Measurements from ENCODE around the gene MYOCOS. TPM values are rescaled to one million over a fixed set of nuclear protein-coding genes. Genes with fewer than 3 reads are reported as not detected.
A peak's percentile ranks its signal among the peaks of the same experiment; 100 is the strongest.

The MYOCOS gene
- total RNA-seq, 1 experiment from 2014 or later: not detected

- TF ChIP-seq CTCF (conservative IDR thresholded peaks at IDR 0.05; ENCODE audit: low read depth, low read length): no peak
- no peak for TF ChIP-seq EZH2phosphoT487 (IDR thresholded peaks at IDR 0.05; ENCODE audit: borderline replicate concordance, low read length)
- no peak for TF ChIP-seq EZH2 (IDR thresholded peaks at IDR 0.05; ENCODE audit: low read length, unreplicated experiment)
- peak; percentile 23; the same call in 1 of the 2 replicates for ATAC-seq
- H3K4me1 ChIP-seq (ENCODE audit: insufficient read depth, low read length): no peaks in the 10 kb centered on the region
- H2AFZ ChIP-seq (ENCODE audit: low read length): no peak overlapping the region
- no peaks in the 10 kb centered on the region for H3K79me2 ChIP-seq (ENCODE audit: low read length)
- POLR2A ChIA-PET (ENCODE audit: unreplicated experiment): no interaction called here
- no peak overlapping the region for H3K4me2 ChIP-seq (ENCODE audit: low read length)
- no peak overlapping the region for H3K9ac ChIP-seq (ENCODE audit: low read length)
- H3K9me3 ChIP-seq (ENCODE audit: low read length): no peaks in the 10 kb centered on the region
- H3K9me2 ChIP-seq (replicated peaks; ENCODE audit: low read length): no peaks in the 10 kb centered on the region
- no peak overlapping the region for H3K4me3 ChIP-seq (ENCODE audit: low read length)
- DNase-seq: no peak
- H3K36me3 ChIP-seq (ENCODE audit: low read depth, low read length): peaks cover 83% of the 10 kb centered on the region
- no peaks in the 10 kb centered on the region for H4K20me1 ChIP-seq (ENCODE audit: low read length)
- CTCF ChIA-PET: no interaction called here
- no peaks in the 10 kb centered on the region for H3F3A ChIP-seq (ENCODE audit: low read length, unreplicated experiment)
- no peaks in the 10 kb centered on the region for H3K27me3 ChIP-seq (ENCODE audit: low read length)
- intact Hi-C loops (cut with micrococcal nuclease): no loop called here
- no TSS peak for BruUV-seq (replicated peaks)
- H3K27ac ChIP-seq (ENCODE audit: low read length): no peak overlapping the region
Observed at GRCh38 chr1:171590022-171590421, 32.0 kb upstream of the MYOCOS start.

DNA sequence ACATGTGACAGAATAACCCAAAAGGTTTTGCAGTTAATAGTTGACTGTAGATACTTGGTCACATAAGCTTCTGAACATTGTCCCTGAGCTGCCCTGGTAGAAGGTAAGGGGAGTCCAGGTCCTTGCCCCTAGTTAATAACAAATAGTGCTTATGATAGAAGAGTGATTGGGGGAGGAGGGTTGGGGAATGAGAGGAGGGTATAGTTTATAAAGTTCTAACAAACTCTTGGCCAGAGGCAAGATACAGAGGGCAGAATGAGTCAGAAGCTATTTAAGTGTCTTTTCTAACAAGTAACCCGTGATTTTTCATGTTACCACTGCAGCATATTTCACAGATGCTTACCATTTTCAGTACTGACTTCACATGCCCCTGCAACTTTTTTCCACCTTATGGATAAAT, 26.7 kb upstream of the MYOCOS start:
- H3K27ac ChIP-seq (ENCODE audit: low read length): no peak overlapping the region
- H3F3A ChIP-seq (ENCODE audit: low read length, unreplicated experiment): peaks cover 7% of the 10 kb centered on the region
- BruUV-seq (replicated peaks): no TSS peak
- no peaks in the 10 kb centered on the region for H3K4me1 ChIP-seq (ENCODE audit: insufficient read depth, low read length)
- no peaks in the 10 kb centered on the region for H4K20me1 ChIP-seq (ENCODE audit: low read length)
- H3K4me3 ChIP-seq (ENCODE audit: low read length): no peak overlapping the region
- intact Hi-C loops (cut with micrococcal nuclease): no loop called here
- H3K36me3 ChIP-seq (ENCODE audit: low read depth, low read length): peaks cover 45% of the 10 kb centered on the region
- H3K9me3 ChIP-seq (ENCODE audit: low read length): no peaks in the 10 kb centered on the region
- ChIA-PET CTCF (no interaction called here), POLR2A (ENCODE audit: unreplicated experiment) (no interaction called here)
- H2AFZ ChIP-seq (ENCODE audit: low read length): no peak overlapping the region
- DNase-seq: no peak
- ATAC-seq: peak; percentile 28
- H3K4me2 ChIP-seq (ENCODE audit: low read length): no peak overlapping the region
- TF ChIP-seq EZH2 (IDR thresholded peaks at IDR 0.05; ENCODE audit: low read length, unreplicated experiment) (no peak), CTCF (conservative IDR thresholded peaks at IDR 0.05; ENCODE audit: low read depth, low read length) (no peak), EZH2phosphoT487 (IDR thresholded peaks at IDR 0.05; ENCODE audit: borderline replicate concordance, low read length) (no peak)
- H3K9ac ChIP-seq (ENCODE audit: low read length): no peak overlapping the region
- no peaks in the 10 kb centered on the region for H3K9me2 ChIP-seq (replicated peaks; ENCODE audit: low read length)
- no peaks in the 10 kb centered on the region for H3K79me2 ChIP-seq (ENCODE audit: low read length)
- no peaks in the 10 kb centered on the region for H3K27me3 ChIP-seq (ENCODE audit: low read length)

DNA sequence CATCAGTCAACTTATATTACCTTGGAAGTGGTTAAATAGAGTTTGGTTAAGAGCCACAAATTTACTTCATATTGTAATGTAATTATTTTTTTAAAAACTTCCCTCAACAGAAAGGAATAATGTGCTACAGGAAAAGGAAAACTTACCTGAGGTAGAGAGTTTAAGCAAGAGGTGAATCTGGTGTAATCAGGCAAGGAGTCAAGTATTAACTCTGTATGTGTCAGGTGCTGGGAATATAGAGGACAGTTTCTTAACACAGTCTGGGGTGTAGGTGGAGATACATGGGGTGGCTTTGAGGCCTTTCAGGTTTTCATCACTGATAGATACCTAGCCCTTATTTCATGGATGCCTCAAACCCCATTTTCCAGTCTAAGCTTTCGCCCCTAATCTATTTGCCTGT, 25.9 kb upstream of the MYOCOS start:
- POLR2A ChIA-PET (ENCODE audit: unreplicated experiment): no interaction called here
- CTCF ChIA-PET: no interaction called here
- peaks cover 7% of the 10 kb centered on the region for H3F3A ChIP-seq (ENCODE audit: low read length, unreplicated experiment)
- no peaks in the 10 kb centered on the region for H3K4me1 ChIP-seq (ENCODE audit: insufficient read depth, low read length)
- no peaks in the 10 kb centered on the region for H4K20me1 ChIP-seq (ENCODE audit: low read length)
- peaks cover 37% of the 10 kb centered on the region for H3K36me3 ChIP-seq (ENCODE audit: low read depth, low read length)
- intact Hi-C loops (cut with micrococcal nuclease): no loop called here
- H3K79me2 ChIP-seq (ENCODE audit: low read length): no peaks in the 10 kb centered on the region
- no peak overlapping the region for H3K27ac ChIP-seq (ENCODE audit: low read length)
- H3K27me3 ChIP-seq (ENCODE audit: low read length): no peaks in the 10 kb centered on the region
- TF ChIP-seq EZH2phosphoT487 (IDR thresholded peaks at IDR 0.05; ENCODE audit: borderline replicate concordance, low read length) (no peak), EZH2 (IDR thresholded peaks at IDR 0.05; ENCODE audit: low read length, unreplicated experiment) (no peak), CTCF (conservative IDR thresholded peaks at IDR 0.05; ENCODE audit: low read depth, low read length) (no peak)
- H3K9ac ChIP-seq (ENCODE audit: low read length): no peak overlapping the region
- no peak overlapping the region for H3K4me2 ChIP-seq (ENCODE audit: low read length)
- no peak overlapping the region for H3K4me3 ChIP-seq (ENCODE audit: low read length)
- no peaks in the 10 kb centered on the region for H3K9me3 ChIP-seq (ENCODE audit: low read length)
- H3K9me2 ChIP-seq (replicated peaks; ENCODE audit: low read length): no peaks in the 10 kb centered on the region
- H2AFZ ChIP-seq (ENCODE audit: low read length): no peak overlapping the region
- BruUV-seq (replicated peaks): no TSS peak
- ATAC-seq (no peak), DNase-seq (no peak)
